DOHH2 (cell line): ENCODE data around the gene KRT85.

Experiments
- EZH2phosphoT487 ChIP-seq: fragments of 200-600 bp; sonication (generic); IDR thresholded peaks from 2 replicates; pipeline ENCODE4 v1.6.1; 2017; ENCODE audit warnings: borderline replicate concordance, mild to moderate bottlenecking, antibody characterized with exemption, low read length, moderate library complexity, mixed read lengths
- TF ChIP-seq, protein P1 (sequence below): fragments of 200-600 bp; sonication (generic); IDR thresholded peaks from one replicate; pipeline ENCODE4 v1.5.1; 2014; ENCODE audit warnings: antibody characterized with exemption, mild to moderate bottlenecking, low read depth, low read length; ENCODE audit not compliant: poor library complexity, severe bottlenecking

DNA sequence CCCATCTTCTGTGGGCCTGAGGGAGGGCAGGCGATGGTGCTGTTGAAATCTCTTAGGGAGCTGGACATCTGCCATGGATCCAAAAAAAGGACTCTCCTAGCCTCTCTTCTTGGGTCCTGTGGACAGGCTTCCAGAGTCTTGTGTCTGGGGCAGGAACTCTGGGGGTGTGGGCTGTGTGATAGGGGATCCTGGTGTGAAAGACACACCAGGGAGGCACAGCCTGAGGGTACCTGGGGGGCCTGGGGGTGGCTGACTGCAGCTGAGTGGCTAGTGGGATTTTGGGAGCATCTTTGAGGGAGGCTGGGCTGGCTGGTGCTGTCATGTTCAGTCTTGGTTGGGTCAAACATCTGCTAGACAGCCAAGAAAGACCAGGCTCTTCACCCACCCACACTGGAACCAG is 44.3 kb downstream of the KRT85 start:
- TF ChIP-seq, protein P1, sequence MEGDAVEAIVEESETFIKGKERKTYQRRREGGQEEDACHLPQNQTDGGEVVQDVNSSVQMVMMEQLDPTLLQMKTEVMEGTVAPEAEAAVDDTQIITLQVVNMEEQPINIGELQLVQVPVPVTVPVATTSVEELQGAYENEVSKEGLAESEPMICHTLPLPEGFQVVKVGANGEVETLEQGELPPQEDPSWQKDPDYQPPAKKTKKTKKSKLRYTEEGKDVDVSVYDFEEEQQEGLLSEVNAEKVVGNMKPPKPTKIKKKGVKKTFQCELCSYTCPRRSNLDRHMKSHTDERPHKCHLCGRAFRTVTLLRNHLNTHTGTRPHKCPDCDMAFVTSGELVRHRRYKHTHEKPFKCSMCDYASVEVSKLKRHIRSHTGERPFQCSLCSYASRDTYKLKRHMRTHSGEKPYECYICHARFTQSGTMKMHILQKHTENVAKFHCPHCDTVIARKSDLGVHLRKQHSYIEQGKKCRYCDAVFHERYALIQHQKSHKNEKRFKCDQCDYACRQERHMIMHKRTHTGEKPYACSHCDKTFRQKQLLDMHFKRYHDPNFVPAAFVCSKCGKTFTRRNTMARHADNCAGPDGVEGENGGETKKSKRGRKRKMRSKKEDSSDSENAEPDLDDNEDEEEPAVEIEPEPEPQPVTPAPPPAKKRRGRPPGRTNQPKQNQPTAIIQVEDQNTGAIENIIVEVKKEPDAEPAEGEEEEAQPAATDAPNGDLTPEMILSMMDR: no peak
- no peak for TF ChIP-seq EZH2phosphoT487
